Activated CD4-positive, alpha-beta T cell treated with anti-CD3 and anti-CD28 coated beads, Interleukin-10, Interleukin-2, amounts not matched to agents 100 ng/mL and 50 ng/mL, durations not matched to agents 16 hours and 8 hours (primary cell): Measurements from ENCODE around the gene DMRTC2.

Source experiments
- DNase-seq: peaks from one replicate; pipeline ENCODE4 v3.0.0-alpha.2; 2020

The DMRTC2 gene

DNA sequence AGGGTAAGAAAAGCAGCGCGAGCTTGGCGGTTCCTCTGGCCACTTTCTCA, at the start of gene DMRTC2:
DMRTC2 (plus strand) TSS at position 42 of the 50 bp plus-strand sequence. CDS start 2,387 bp downstream, outside the sequence.
- DNase-seq, result no peak

DNA sequence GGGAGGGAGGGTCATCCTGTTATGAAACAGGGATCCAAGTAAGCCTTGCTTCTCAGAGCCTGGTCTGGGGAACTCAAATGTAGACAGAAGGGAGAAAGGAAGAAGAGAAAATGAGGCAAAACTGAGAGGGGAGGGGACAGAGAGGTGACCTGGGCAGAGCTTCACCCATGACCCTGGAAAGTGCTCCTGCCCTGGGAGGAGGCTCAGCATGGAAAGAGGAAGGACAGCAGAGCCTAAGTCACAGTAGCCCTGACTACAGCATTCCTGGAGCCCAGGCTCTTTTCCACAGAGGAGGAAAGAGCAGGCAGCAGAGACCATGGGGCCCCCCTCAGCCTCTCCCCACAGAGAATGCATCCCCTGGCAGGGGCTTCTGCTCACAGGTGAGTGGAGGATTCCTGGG, 48.5 kb upstream of the DMRTC2 start, which contains the start of gene CEACAM3:
CEACAM3 (plus strand) TSS at position 226 of the 400 bp plus-strand sequence; CDS start at position 317, 91 bp downstream.
- no peak for DNase-seq

DNA sequence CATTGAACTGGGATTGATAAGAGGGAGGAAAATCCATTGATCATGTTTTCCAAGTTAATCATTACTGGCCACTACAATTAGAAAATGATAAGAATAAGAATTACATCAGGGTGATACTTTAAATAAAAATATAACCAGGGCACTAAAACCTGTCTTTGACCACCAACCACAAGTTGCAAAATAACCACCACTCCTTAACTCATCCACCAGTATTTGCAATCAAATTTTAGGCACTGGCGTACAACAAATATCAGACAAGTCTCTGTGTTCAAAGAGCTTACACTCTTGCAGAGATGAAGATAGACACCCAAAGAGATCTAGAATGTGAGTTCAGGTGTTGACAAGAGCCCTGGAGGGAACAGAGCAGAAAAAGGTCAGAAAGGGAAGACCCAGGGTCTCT, 47.9 kb upstream of the DMRTC2 start:
- DNase-seq, result no peak

DNA sequence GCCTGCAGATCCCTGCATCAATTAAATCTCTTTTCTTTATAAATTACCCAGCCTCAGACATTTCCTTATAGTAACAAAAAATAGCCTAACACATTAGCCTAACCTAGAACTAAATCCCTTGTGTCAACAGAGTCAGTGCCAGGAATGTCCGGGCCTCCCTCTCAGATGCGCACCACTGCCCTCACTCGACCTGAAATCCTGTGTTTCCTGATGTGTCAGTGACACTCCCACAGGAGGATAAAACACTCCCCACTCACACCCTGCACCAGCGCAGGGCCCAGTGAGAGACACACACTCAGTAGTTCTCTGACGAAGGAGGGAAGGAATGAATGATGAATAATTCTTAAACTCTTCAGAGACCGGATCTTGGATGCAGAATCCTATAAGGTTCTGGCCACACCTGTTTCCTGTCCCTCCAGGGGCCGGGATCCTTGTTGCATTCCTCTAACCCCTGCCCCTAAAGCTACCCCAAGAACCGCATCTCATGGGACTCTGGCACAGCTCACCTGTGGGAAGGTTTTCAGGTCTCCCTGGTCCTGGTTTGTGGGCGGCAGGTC, 45.3 kb upstream of the DMRTC2 start:
- DNase-seq, result no peak

DNA sequence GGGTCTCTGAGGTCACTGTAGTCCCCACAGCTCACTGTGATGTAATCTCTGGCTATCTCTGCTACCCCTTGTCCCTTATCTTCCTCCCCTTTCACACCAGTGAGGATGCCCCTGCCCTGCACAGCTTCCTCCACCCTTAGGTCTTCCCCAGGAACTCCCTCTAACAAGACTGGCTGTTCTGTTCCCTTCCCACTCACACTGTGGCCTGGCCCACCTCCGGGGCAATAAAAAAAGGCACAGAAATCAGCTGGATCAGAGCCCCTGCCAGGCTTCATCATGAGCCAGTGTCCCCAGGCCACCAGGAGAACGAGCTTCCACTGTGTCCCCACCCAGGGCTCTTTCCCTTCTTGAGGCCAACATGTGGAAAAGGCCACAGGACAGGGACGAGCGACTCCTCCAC, 43.8 kb upstream of the DMRTC2 start:
- DNase-seq, result no peak

DNA sequence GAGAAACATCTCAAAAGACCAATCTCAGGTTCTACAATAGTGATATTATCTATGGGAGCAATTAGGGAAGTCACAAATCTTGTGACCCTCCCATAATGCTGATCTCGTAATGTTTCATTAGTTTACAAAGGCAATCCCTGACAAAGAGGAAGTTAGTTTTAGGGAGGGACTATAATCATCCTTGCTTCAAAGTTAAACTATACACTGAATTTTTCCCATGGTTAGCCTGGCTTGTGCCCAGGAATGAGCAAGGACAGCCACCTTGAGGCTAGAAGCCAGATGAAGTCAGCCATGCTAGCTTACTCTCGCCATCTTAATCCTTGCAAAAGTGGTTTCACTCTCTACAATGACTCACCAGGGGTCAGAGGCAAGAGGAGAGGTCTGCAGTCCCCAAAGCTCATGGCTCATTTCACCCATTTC, 43.0 kb upstream of the DMRTC2 start:
- DNase-seq, result no peak

DNA sequence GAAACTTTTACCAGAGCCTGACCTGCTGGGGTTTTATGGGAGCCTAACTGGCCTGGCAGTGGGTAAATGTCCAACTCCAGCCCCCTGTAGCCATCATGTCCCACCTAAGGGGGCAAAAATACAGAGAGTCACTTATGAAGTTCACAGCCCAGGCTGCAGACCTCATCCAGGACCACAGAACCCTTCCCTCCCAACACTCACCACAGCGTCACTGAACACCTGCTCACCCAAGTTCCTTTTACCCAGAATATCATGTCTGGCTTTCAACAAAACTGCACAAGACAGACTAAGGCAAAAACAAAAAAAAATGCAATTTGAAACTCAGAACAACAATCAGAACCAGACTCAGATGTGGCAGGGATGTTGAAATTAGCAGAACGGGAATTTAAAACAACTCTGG, 42.1 kb upstream of the DMRTC2 start:
- DNase-seq, result no peak

DNA sequence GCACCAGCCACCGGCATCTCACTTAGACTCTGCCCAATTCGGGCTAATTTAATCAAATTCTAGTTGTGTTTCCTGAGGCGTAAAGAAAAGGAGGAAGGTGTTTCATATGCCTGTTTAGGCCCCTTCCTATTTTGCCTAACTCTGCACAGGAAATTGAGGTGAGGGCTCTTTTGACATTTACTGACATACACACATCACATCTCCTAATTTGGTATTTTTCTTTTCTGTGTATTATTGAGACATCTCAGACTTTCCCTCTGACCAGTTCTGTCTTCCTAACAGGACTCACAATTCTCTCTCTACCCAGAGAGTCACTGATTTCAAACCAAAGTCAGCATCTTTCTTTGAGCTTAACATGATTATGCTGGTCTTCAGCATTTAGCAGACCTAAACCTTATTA, 40.5 kb upstream of the DMRTC2 start:
- DNase-seq, result peak; percentile 9

DNA sequence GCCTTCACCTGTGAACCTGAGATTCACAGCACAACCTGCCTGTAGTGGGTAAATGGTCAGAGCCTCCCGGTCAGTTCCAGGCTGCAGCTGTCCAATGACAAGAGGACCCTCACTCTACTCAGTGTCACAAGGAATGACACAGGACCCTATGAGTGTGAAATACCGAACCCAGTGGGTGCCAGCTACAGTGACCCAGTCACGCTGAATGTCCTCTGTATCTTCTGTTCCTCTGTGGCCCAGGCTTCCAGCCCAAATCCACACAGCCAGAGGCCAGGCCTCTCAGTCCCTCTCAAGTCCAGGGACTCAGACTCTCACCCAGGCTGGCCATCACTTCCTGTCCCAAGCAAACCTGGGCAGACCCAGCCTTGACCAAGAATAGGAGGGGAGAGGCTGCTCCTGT, 37.7 kb upstream of the DMRTC2 start:
- no peak for DNase-seq

DNA sequence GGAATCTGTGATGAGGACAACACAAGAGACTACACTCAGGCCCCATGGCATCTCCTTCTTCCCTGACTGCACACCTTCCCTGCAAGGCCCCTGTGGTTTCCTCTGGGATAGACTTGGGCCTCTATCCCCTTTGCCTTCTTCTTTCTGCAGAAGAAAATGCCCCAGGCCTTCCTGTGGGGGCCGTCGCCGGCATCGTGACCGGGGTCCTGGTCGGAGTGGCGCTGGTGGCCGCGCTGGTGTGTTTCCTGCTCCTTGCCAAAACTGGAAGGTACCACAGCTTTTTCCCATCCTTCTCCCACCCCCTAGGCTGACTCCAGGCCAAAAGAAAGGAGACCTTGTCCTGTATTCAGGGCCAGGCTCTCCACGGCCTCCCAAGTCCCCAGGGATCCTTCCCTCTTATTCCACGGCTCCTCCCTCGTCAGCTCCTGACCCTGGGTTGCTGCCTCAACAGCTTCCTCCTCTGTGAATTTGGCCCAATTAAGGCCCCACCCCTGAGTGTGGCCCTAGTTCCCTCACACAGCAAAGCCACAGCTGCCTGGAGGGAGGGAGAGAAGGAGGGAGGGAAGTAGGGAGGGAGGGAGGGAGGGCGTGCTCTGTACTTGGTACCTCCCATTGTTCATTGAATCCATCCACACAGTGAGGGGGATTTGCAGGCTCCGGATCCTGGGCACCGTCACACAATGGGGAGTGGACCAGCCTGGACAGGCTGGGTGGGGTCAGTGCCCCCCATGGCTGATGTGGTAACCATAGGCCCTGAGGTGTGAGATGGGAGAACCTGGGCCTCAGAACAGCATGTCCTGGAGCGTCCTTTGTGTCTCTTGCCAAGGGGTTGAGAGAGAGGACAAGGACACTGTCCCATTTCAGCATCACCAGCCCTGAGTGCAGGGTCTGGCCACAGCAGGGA, 35.9 kb upstream of the DMRTC2 start:
- no peak for DNase-seq

DNA sequence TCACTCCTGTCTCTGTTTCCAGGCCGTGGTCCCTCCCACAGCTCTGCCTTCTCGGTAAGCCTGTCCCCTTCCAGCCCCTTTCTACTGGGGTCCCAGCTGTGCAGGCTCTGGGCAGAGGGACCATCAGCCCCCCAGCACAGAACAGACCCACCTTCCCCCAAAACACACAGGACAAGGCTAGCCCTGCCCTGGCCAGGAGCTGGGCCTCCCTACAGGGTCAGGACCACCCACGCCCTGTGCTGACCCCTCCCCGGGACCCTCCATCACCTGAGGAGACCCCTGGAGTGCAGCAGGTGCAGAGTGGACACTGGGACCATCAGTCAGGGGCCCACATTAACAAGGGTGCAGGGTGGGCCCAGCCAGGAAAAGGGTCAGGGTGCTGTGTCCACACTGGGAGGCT, 34.5 kb upstream of the DMRTC2 start:
- no peak for DNase-seq

DNA sequence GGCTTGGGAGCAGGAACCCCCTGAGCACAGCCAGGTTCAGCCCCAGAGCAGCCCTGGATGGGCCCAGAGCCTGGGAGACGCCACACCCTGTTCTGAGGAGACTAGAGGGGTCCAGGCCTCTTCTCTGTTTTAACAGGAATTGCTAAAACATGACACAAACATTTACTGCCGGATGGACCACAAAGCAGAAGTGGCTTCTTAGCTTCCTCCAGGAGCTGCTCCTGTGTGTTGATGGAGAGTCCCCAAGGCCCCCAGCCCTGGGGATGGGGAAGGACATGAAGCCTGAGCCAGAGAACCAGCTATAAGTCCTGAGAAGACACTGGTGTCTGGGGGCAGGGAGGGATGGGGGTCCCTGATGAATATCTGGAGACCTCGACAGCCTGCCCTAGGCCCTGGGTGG, 33.8 kb upstream of the DMRTC2 start:
- DNase-seq, result no peak

DNA sequence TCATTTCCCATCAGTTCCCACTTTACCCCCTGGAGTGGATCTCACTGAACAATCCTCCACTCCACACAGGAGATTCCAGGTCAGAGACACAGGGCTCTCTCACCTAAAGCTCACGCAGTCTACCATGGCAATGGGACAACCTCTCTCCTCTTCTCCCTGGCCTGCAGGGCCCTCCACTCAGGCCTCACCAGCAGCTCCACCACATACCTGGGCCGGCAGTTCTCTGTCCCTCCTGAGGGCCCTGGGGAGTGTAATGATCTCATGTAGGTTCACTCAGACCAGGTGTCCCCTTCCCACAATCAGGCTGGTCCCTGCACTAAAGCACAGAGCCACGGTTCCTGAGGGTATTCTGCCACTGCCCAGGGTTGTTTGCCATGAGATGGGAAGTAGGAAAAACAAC, 32.9 kb upstream of the DMRTC2 start:
- no peak for DNase-seq

DNA sequence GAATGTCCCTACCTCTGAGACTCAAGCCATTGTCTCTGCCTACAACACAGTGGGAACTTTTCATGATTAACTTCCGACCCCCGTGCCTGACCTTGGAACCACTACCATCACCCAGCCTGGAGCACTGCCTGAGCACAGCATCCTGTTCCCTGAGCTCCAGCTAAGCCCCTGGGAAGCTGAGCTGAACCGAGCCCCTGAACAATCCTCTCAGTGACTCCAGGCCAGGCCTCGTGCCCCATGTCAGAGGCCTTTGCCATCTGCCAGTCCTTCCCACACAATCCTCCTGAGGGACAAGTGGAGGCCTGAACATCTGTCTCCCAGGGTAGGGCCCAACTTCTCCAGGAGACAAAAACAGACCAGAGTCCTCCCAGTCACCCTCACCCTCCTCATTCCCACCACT, 30.9 kb upstream of the DMRTC2 start:
- DNase-seq, result no peak

DNA sequence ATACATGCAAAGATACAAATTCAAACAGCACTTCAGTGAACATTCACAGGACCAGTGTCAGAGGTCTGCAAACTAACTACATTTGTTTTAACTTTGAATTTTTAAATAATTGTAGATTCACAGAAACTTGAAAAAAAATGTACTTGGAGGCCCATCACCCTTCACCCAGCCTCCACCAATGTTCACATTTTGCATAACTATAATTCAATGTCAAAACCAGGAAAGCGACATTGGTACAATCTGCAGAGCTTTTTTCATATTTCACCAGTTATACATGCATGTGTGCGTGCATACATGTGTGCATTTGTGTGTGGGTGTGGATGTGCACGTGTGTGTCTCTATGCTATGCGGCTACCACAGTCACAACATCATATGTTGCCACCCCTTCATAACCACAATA, 29.5 kb upstream of the DMRTC2 start:
- DNase-seq, result no peak

DNA sequence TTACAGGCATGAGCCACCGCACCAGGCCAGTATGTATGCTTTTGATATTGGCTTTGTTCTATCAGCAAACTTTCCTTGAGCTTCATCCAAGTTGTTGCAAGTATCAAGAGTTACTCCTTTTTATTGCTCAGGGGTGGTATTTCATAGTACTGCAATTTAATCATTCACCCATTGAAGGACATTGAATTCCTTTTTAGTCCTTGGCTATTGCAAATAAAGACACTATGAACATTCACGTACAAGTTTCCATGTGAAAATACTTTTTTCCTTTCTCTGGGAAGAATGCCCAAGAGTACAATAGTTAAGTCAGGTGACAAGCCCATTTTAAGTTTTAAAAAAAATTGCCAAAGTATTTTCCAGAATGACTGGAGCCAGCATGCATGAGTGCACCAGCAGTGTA, 28.1 kb upstream of the DMRTC2 start:
- DNase-seq, result no peak

DNA sequence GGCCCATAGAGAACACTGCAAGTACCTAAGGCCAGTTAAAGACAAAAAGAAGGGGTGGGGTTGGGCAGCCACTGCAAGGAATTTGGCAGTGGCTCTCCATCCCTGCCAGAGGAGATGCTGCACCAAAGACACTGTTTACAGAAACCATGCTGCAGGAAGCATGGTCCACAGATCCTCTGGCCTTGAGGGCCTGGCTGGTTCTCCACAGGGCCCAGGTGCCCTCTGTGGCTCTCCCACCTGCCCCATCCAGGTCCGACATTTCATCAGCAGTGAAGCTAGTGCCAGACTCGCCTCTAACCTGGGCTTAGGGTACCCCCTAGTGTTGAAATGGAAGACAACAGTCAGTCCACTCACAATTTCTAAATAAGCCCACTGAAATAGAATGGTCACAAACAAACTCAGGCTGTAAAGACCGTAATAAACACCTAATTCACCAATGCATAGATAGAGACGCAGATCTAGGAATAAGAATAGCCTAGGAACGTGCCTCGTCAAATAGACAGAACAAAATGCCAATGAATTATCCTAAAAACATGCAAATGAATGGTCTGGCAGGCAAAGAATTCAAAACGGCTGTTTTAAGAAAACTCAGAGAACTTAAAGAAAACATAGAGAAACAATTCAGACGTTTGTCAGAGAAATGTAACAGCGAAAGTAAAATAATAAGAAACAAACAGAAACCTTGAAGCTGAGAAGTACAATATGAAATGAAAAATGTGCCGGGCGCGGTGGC, 23.7 kb upstream of the DMRTC2 start:
- peak; percentile 69 for DNase-seq

DNA sequence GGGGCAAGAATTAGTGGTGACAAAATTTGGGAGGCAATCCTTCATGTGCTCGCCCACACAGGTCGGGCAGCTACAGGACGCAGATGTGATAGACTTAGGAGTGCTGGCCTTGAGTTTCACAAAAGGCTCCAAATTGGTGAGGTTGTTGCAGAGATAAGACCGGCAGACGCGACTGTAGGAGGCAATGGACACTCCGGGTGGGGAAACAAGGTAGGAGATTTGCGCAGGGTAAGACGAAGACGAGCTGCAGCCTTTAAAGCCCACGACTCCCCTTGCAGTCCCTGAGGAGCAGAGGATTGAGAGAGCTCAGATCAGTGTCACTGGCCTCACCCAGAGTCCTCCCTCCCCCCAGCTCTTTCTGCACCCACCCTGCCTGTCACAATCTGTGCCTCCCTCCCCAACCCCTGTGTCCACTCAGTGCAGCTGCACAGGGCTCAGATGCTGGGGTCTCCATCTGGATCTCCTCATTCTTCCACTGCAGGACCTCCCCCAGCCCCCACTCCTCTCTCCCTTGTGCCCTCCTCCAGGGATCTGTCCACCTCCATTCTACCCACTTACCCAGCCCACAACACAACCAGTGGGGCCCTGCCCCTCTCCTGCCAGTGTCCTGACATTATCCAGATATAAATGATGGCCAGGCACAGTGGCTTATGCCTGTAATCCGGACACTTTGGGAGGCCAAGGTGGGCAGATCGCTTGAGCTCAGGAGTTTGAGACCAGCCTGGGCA, 6.7 kb upstream of the DMRTC2 start:
- DNase-seq, result no peak

DNA sequence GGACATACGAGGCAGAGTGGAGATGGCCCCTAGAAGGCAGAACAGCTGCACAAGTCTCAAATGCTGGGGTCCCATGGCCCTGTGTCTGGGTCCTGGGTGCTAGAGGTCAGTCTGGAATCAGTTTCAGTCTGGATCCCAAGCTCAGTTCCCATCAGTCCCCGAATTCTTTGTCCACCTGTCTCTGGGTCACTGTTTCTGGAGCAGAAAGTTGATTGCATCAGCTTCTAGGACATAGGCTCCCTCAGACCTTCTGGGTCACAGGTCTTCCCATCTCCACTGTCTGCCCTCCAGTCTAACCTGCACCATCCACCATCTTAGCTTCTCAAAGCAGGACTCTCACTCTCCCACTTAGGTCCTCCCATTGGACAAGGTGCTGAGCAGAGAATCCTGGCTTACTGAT, 5.6 kb upstream of the DMRTC2 start:
- DNase-seq, result no peak

DNA sequence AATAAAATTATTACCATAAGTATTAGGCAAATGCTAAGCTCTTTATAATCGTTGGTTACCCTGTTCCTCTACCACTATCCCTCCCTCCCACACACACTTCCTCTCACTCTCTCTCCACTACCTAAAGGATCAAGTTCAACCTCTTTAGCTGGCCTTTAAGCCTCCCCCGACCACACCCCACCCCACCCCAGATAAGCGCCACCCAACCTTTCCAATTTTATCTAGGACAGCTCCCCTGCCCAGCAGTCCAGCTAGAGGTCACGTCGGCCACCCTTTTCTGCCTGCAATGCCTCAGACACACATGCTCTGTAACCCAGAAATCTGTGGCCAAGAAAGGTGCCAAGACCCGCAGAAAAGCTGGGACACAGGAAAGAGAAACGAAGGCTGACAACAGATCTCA, 1.5 kb upstream of the DMRTC2 start:
- no peak for DNase-seq

DNA sequence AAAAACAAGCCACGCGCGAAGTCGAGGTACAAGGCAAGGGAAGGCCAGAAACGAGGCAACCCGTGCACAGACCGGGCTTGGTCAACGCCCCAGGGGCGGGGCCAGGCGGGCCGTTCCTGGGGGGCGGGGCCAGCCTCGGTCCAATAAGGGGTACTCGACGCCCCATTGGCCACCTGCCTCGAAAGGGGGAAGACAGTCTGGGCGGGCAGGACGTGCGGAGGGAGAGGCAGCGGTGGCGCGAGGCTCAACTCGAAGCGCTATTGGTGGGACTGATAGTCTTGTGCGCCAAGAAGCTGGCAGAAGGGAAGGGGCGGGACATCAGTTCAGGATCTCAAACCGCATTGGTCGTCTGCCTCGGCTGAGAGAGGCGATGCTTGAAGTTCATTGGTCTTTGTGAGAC, 241 bp upstream of the DMRTC2 start, which contains the start of gene LYPD4:
LYPD4 (minus strand) TSS at position 83 of the 400 bp plus-strand sequence. CDS start 5,398 bp downstream, outside the sequence.
- no peak for DNase-seq

DNA sequence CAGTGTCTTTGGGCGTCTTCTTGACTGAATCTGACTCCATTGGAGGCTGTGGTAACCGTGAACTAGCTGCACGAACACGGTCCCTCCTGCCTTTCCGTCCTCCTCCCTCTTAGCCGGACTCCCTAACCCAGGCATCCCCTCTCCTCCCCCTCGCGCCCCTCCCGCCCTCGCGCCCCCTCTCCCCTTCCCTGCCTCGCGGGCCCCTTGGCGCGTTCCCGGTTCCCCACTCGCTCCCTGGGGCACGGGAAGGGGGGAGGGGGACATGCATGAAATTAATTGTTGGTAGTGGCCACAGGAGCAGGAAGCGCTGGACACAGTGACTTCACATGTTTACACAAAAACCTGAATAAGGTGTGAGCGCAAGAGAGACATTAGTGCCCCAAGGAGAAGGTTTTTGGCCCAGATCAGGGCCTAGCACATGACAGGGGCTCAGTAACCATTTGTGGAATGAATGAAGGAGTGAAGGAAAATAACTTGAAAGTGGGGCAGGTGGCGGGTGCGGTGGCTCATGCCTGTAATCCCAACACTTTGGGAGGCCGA, 279 bp downstream of the DMRTC2 start:
- DNase-seq, result no peak

DNA sequence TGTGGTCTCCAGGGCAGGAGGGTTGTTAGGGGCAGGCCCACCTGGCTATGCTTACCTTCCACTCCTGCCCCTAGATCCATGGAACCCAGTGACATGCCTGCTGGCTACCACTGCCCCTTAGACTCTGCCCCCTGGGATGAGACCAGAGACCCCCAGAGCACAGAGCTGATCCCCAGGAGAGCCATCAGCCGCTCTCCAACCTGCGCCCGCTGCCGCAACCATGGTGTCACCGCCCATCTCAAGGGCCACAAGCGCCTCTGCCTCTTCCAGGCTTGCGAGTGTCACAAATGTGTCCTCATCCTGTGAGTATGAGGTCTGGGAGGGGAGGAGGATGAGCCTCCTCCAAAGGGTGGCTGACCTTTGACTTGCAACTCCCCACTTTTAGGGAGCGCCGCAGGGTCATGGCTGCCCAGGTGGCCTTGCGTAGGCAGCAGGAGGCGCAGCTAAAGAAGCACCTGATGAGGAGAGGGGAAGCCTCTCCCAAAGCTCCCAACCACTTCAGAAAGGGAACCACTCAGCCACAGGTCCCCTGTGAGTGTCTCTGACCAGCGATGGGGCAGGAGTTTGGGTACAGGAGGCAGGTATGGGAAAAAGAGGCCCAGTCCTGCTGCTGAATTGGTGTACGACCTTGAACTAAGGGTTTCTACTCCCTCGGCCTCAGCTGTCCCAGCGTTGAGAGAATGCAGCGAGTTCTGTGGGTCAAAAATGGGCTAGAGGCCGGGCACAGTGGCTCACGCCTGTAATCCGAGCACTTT, 2.7 kb downstream of the DMRTC2 start:
- DNase-seq, result no peak
